WTC11 (cell line): Measurements from ENCODE around the gene GIPC2. TPM values are rescaled to one million over a fixed set of nuclear protein-coding genes. Genes with fewer than 3 reads are reported as not detected.

ENCODE experiments used
- ATAC-seq: fragments of 200-7000 bp; cut with Tn5 transposase; 2 replicates; pipeline ENCODE4 v1.10.0; 2021; ENCODE audit warnings: mild to moderate bottlenecking, moderate library complexity
- CTCF ChIA-PET: fragments of 300-600 bp; sonication (Branson Sonifier 250); formaldehyde crosslinking; loops from one replicate; lab custom pipeline; 2021; ENCODE audit warnings: antibody characterized with exemption; lab: Charles Lee
- POLR2A ChIA-PET: fragments of 350-600 bp; sonication (Branson Sonifier 250); formaldehyde crosslinking; loops from one replicate; lab custom pipeline; 2021; ENCODE audit warnings: antibody characterized with exemption; lab: Charles Lee
- DNase-seq: peaks from one replicate; pipeline ENCODE4 v3.0.0; 2021; ENCODE audit warnings: low spot score
- H3K27ac Mint-ChIP-seq: 2 replicates; pipeline ENCODE4 v1.8.0; 2021; ENCODE audit warnings: mixed read lengths
- H3K27me3 Mint-ChIP-seq: 2 replicates; pipeline ENCODE4 v1.8.0; 2021; ENCODE audit warnings: low read depth, mild to moderate bottlenecking, moderate library complexity, mixed read lengths
- H3K36me3 Mint-ChIP-seq: 2 replicates; pipeline ENCODE4 v1.8.0; 2021; ENCODE audit warnings: mixed read lengths
- H3K4me1 Mint-ChIP-seq: 2 replicates; pipeline ENCODE4 v1.8.0; 2022; ENCODE audit warnings: mixed read lengths
- H3K4me3 Mint-ChIP-seq: 2 replicates; pipeline ENCODE4 v1.8.0; 2021; ENCODE audit warnings: mild to moderate bottlenecking, moderate library complexity, mixed read lengths
- H3K9me3 Mint-ChIP-seq: 2 replicates; pipeline ENCODE4 v1.8.0; 2021; ENCODE audit warnings: mixed read lengths
- ATF1 ChIP-seq: sonication (generic); formaldehyde crosslinking; IDR thresholded peaks from 2 replicates; pipeline ENCODE4 v1.8.1; 2023; ENCODE audit warnings: mild to moderate bottlenecking, moderate library complexity, missing genetic modification reagents
- ATF3 ChIP-seq: sonication (generic); formaldehyde crosslinking; conservative IDR thresholded peaks from 2 replicates; pipeline ENCODE4 v1.8.1; 2022; ENCODE audit warnings: mild to moderate bottlenecking, missing genetic modification reagents
- ATF6 ChIP-seq: sonication (generic); formaldehyde crosslinking; IDR thresholded peaks from 2 replicates; pipeline ENCODE4 v1.8.1; 2023; ENCODE audit warnings: mild to moderate bottlenecking, missing genetic modification reagents
- CTCF ChIP-seq: fragments of 200-600 bp; IDR thresholded peaks from 2 replicates; pipeline ENCODE4 v1.8.0; 2022; ENCODE audit warnings: antibody characterized with exemption
- ETV6 ChIP-seq: sonication (generic); formaldehyde crosslinking; IDR thresholded peaks from 2 replicates; pipeline ENCODE4 v1.8.1; 2022; ENCODE audit warnings: mild to moderate bottlenecking, missing genetic modification reagents
- FOXJ3 ChIP-seq: sonication (generic); formaldehyde crosslinking; IDR thresholded peaks from 2 replicates; pipeline ENCODE4 v1.9.0; 2021; ENCODE audit warnings: missing genetic modification reagents, mild to moderate bottlenecking, borderline replicate concordance
- FOXP1 ChIP-seq: sonication (generic); formaldehyde crosslinking; IDR thresholded peaks from 2 replicates; pipeline ENCODE4 v1.8.0; 2022; ENCODE audit warnings: missing genetic modification reagents, mild to moderate bottlenecking, moderate library complexity, borderline replicate concordance
- GTF2I ChIP-seq: fragments of 250-450 bp; sonication (Bioruptor Pico); conservative IDR thresholded peaks from 2 replicates; pipeline ENCODE4 v1.4.0; 2021; ENCODE audit warnings: mild to moderate bottlenecking
- HMGXB4 ChIP-seq: sonication (generic); formaldehyde crosslinking; IDR thresholded peaks from 2 replicates; pipeline ENCODE4 v1.8.1; 2023; ENCODE audit warnings: mild to moderate bottlenecking, moderate library complexity, missing genetic modification reagents
- IRF2 ChIP-seq: sonication (generic); formaldehyde crosslinking; IDR thresholded peaks from 2 replicates; pipeline ENCODE4 v1.8.0; 2022; ENCODE audit warnings: low read depth, missing genetic modification reagents, borderline replicate concordance
- JUN ChIP-seq: sonication (generic); formaldehyde crosslinking; IDR thresholded peaks from 2 replicates; pipeline ENCODE4 v1.8.0; 2023; ENCODE audit warnings: mild to moderate bottlenecking, missing genetic modification reagents
- KAT7 ChIP-seq: sonication (generic); formaldehyde crosslinking; IDR thresholded peaks from 2 replicates; pipeline ENCODE4 v1.8.1; 2023; ENCODE audit warnings: missing genetic modification reagents, mild to moderate bottlenecking, borderline replicate concordance
- NFE2L1 ChIP-seq: sonication (generic); formaldehyde crosslinking; IDR thresholded peaks from 2 replicates; pipeline ENCODE4 v1.8.1; 2023; ENCODE audit warnings: missing genetic modification reagents
- NFYB ChIP-seq: sonication (generic); formaldehyde crosslinking; conservative IDR thresholded peaks from 2 replicates; pipeline ENCODE4 v1.8.0; 2022; ENCODE audit warnings: low read depth, missing genetic modification reagents
- PREB ChIP-seq: sonication (generic); formaldehyde crosslinking; IDR thresholded peaks from 2 replicates; pipeline ENCODE4 v1.8.1; 2022; ENCODE audit warnings: mild to moderate bottlenecking, missing genetic modification reagents, moderate library complexity, borderline replicate concordance
- PRRX2 ChIP-seq: fragments of 250-450 bp; sonication (Bioruptor Pico); IDR thresholded peaks from 2 replicates; pipeline ENCODE4 v1.8.0; 2021; ENCODE audit warnings: mild to moderate bottlenecking
- SMAD3 ChIP-seq: sonication (generic); formaldehyde crosslinking; IDR thresholded peaks from 2 replicates; pipeline ENCODE4 v1.8.0; 2022; ENCODE audit warnings: missing genetic modification reagents, mild to moderate bottlenecking, borderline replicate concordance
- TEAD4 ChIP-seq: sonication (generic); formaldehyde crosslinking; IDR thresholded peaks from 2 replicates; pipeline ENCODE4 v1.8.0; 2022; ENCODE audit warnings: mild to moderate bottlenecking, missing genetic modification reagents
- USF2 ChIP-seq: sonication (generic); formaldehyde crosslinking; IDR thresholded peaks from 2 replicates; pipeline ENCODE4 v1.8.1; 2023; ENCODE audit warnings: mild to moderate bottlenecking, missing genetic modification reagents, moderate library complexity
- ZBTB21 ChIP-seq: sonication (generic); formaldehyde crosslinking; IDR thresholded peaks from 2 replicates; pipeline ENCODE4 v1.8.1; 2023; ENCODE audit warnings: mild to moderate bottlenecking, missing genetic modification reagents, borderline replicate concordance
- ZBTB43 ChIP-seq: sonication (generic); formaldehyde crosslinking; IDR thresholded peaks from 2 replicates; pipeline ENCODE4 v1.8.1; 2023; ENCODE audit warnings: mild to moderate bottlenecking, missing genetic modification reagents
- ZMAT4 ChIP-seq: fragments of 250-450 bp; sonication (Bioruptor Pico); IDR thresholded peaks from 2 replicates; pipeline ENCODE4 v1.9.0; 2021; ENCODE audit warnings: mild to moderate bottlenecking
- ZNF396 ChIP-seq: fragments of 250-450 bp; sonication (Bioruptor Pico); IDR thresholded peaks from 2 replicates; pipeline ENCODE4 v1.8.0; 2021; ENCODE audit warnings: mild to moderate bottlenecking, moderate library complexity, borderline replicate concordance
- ZNF416 ChIP-seq: fragments of 250-450 bp; sonication (Bioruptor Pico); IDR thresholded peaks from 2 replicates; pipeline ENCODE4 v1.9.0; 2021; ENCODE audit warnings: mild to moderate bottlenecking, inconsistent platforms
- total RNA-seq: library from RNA; stranded (reverse); gene quantifications from 3 replicates; pipeline ENCODE4 v1.2.3, GENCODE V29; 2021

Gene GIPC2
- total RNA-seq, 1 experiment from 2014 or later = 0.83 TPM

- POLR2A ChIA-PET = interaction anchor here (1.6 kb wide), 1 partner anchor 68 kb away, joined by 4 read pairs; the partner anchor contains the start of gene FUBP1
- H3K9me3 Mint-ChIP-seq = no peaks in the 10 kb centered on the region
- no peak overlapping the region for H3K27ac Mint-ChIP-seq
- CTCF ChIA-PET = interaction anchor here (3.9 kb wide), 1 partner anchor 67 kb away, joined by 16 read pairs; no protein-coding TSS in a partner anchor
- ATAC-seq (no peak), DNase-seq (no peak)
- peak overlapping the region; percentile 87 for H3K4me3 Mint-ChIP-seq
- H3K4me1 Mint-ChIP-seq = peaks cover 33% of the 10 kb centered on the region
- H3K36me3 Mint-ChIP-seq = no peaks in the 10 kb centered on the region
- TF ChIP-seq ZMAT4 (CRISPR knock-in tag) = no peak
- TF ChIP-seq SMAD3 (CRISPR knock-in tag) = no peak
- TF ChIP-seq IRF2 (CRISPR knock-in tag) = no peak
- TF ChIP-seq NFYB (CRISPR knock-in tag) = no peak
- no peak for TF ChIP-seq ZBTB21 (CRISPR knock-in tag)
- no peak for TF ChIP-seq JUN (CRISPR knock-in tag)
- no peak for TF ChIP-seq NFE2L1 (CRISPR knock-in tag)
- no peak for TF ChIP-seq PREB (CRISPR knock-in tag)
- no peak for TF ChIP-seq ZNF396 (CRISPR knock-in tag)
- no peak for TF ChIP-seq ZNF416 (CRISPR knock-in tag)
- no peak for TF ChIP-seq USF2 (CRISPR knock-in tag)
- no peak for TF ChIP-seq HMGXB4 (CRISPR knock-in tag)
- peaks cover 47% of the 10 kb centered on the region for H3K27me3 Mint-ChIP-seq
Observed at GRCh38 chr1:78047106-78047505, 1.3 kb downstream of the GIPC2 start.

- peak overlapping the region; percentile 38 for H3K4me3 Mint-ChIP-seq
Observed at GRCh38 chr1:78047631-78048030, 1.9 kb downstream of the GIPC2 start.

More at GRCh38 chr1:78047631-78048030, 1.9 kb downstream of the GIPC2 start:
- no peak for DNase-seq
- CTCF ChIA-PET = interaction anchor here (3.9 kb wide), 1 partner anchor 66 kb away, joined by 16 read pairs; no protein-coding TSS in a partner anchor
- H3K27ac Mint-ChIP-seq = no peak overlapping the region
- no peak for TF ChIP-seq HMGXB4 (CRISPR knock-in tag)
- TF ChIP-seq ZBTB43 = no peak
- TF ChIP-seq KAT7 (CRISPR knock-in tag) = no peak
- no peak for TF ChIP-seq TEAD4 (CRISPR knock-in tag)
- no peak for TF ChIP-seq ATF1
- TF ChIP-seq FOXJ3 (CRISPR knock-in tag) = no peak
- TF ChIP-seq CTCF = no peak
- TF ChIP-seq FOXP1 (CRISPR knock-in tag) = no peak
- TF ChIP-seq ATF6 = no peak
- TF ChIP-seq ETV6 (CRISPR knock-in tag) = no peak
- TF ChIP-seq GTF2I (CRISPR knock-in tag) = no peak
- no peak for TF ChIP-seq PRRX2
- no peak for TF ChIP-seq ATF3
- no peaks in the 10 kb centered on the region for H3K36me3 Mint-ChIP-seq
- peaks cover 47% of the 10 kb centered on the region for H3K27me3 Mint-ChIP-seq
- peaks cover 33% of the 10 kb centered on the region for H3K4me1 Mint-ChIP-seq
- no peaks in the 10 kb centered on the region for H3K9me3 Mint-ChIP-seq
- no peak for ATAC-seq
- POLR2A ChIA-PET = interaction anchor here (1.6 kb wide), 1 partner anchor 69 kb away, joined by 4 read pairs; the partner anchor contains the start of gene FUBP1
